NCI-H2196 treated with DMSO at 0.1 percent for 48 hours (cell line): ENCODE measurements around the gene CDC42EP2.
A peak's percentile ranks its signal among the peaks of the same experiment; 100 is the strongest.
"Not testable (repeated sequence)": the region's sequence is repeated elsewhere in the genome, so short reads cannot be mapped to it uniquely, and the experiment has no call there.

Source experiments
- DNase-seq: peaks from one replicate; lab custom pipeline; 2025; ENCODE audit not compliant: unreplicated experiment; lab: John Stamatoyannopoulos, UW

The CDC42EP2 gene

GRCh38 chr11:65317025-65317786 is 2.5 kb downstream of the CDC42EP2 start:
- DNase-seq: peak; percentile 48

GRCh38 chr11:65320386-65321075 is 5.9 kb downstream of the CDC42EP2 start:
- no peak for DNase-seq

DNA sequence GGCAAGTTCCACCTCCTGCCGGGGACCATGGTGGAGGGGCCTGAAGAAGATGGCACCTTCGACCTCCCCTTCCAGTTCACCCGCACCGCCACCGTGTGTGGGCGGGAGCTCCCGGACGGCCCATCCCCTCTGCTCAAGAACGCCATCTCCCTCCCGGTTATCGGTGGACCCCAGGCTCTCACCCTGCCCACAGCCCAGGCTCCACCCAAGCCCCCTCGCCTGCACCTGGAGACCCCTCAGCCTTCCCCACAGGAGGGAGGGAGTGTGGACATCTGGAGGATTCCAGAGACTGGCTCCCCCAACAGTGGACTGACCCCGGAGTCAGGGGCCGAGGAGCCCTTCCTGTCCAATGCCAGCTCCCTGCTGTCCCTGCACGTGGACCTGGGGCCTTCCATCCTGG is 6.4 kb downstream of the CDC42EP2 start:
- no peak for DNase-seq

DNA sequence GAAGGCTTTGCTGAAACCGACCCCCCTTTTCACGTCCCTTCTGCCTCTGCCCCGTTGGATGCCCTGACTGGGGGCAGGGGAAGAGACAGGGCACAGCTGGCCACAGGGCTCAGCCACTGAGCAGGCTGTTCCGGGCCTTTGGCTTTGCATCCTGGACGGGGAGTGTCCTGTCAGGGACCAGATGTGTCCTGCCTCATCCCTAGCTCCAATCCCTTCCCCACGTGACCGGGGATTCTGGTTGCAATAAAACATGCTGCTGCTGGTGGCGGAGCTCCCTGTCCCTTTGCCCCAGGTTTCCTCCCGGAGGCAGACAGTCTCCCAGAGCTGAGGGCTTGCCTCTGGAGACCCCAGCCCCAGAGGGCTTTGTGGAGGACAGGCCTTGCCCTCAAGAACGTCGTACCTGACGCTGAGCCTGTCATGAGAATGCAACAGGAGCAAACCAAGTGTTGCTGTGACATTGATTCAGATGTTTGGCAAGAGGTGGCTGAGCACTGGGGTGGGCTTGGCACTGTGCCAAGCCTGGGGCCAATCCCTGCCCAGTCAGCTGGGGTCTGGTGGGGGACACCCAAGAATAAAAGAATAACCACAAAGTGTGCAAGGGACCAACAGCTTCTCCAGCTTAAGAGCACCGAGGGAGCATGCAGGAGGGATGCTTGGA is 7.3 kb downstream of the CDC42EP2 start:
- no peak for DNase-seq

DNA sequence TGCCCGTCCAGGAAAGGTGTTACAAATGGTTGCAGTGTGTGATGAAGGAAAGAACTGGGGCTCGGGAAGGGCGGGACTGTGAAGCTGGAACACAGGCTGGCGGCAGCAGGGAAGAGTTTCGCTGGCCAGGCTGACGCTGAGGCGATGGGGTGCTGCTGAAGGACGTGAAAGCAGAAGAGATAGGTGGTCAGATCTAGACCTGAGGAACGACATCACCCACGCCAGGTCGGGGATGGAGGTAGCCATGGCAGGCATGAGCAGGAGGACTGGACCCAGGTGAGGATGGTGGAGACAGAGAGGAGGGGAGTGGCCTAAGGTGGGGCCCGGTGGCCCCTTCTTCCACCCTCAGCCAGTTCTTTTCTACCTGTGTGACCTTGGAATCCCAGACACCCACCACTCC is 9.1 kb downstream of the CDC42EP2 start:
- no peak for DNase-seq

GRCh38 chr11:65325435-65325834 is 10.8 kb downstream of the CDC42EP2 start:
- no peak for DNase-seq

DNA sequence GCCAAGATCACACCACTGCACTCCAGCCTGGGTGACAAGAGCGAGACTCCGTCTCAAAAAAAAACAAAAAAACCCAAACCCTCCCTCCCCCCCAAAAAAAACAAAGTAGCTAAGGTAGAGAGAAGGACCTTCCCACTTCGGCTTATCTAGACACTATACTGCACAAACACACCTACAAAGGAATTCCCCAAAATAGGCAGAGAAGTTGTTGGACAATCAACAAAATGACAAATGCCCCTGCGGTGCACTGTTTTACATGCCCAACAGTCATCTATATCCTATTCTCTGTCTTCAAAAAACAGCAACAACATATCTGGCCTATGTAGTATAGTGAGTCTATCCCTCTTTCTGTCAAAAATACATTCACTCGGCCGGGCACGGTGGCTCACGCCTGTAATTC is 12.4 kb downstream of the CDC42EP2 start:
- DNase-seq: no peak

GRCh38 chr11:65329478-65329877 is 14.8 kb downstream of the CDC42EP2 start:
- DNase-seq: no peak

DNA sequence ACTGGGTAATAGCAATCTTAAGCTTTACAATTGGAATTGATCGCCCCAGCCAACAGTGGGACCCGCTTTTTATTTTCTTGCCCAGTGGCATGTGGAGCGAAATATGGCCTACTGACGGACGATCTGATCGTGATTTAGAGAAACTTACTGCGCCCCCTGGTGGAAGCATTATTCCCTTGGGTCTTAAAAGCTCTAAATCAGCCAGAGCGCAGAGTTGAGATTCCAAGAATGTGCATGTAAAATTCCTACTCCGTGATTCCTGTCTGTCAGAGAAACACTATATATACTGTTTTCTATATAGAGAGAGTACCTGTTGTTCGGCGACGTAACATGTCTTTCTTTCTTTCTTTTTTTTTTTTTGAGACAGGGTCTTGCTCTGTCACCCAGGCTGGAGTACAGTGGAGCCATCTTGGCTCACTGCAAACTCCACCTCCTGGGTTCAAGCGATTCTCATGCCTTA is 15.3 kb downstream of the CDC42EP2 start:
- DNase-seq: peak; percentile 57

DNA sequence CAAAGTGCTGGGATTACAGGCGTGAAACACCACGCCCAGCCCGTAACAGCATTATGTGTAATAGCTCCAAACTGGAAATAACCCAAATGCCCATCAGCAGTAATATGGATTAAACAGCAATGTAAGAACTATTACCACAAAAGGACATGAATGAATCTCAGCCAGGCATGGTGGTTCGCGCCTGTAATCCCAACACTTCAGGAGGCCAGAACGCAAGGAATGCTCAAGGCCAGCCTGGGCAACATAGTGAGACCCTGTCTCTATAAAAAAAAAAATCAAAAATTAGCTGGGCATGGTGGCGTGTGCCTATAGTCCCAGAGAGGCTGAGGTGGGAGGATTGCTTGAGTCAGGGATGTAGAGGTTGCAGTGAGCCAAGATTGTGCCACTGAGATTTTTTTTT is 15.9 kb downstream of the CDC42EP2 start:
- no peak for DNase-seq

DNA sequence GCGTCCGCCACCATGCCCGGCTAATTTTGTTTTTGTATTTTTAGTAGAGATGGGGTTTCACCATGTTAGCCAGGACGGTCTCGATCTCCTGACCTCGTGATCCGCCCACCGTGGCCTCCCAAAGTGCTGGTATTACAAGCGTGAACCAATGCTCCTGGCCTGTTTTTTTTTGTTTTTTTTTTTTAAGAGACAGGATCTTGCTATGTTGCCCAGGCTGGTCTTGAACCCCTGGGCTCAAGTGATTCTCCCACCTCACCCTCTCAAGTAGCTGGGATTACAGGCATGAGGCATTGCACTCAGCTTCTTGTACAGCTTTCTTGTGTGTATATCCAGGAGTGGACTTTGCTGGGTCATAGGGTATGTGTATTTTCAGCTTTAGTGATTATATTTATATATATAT is 17.9 kb downstream of the CDC42EP2 start:
- not testable (repeated sequence) for DNase-seq

DNA sequence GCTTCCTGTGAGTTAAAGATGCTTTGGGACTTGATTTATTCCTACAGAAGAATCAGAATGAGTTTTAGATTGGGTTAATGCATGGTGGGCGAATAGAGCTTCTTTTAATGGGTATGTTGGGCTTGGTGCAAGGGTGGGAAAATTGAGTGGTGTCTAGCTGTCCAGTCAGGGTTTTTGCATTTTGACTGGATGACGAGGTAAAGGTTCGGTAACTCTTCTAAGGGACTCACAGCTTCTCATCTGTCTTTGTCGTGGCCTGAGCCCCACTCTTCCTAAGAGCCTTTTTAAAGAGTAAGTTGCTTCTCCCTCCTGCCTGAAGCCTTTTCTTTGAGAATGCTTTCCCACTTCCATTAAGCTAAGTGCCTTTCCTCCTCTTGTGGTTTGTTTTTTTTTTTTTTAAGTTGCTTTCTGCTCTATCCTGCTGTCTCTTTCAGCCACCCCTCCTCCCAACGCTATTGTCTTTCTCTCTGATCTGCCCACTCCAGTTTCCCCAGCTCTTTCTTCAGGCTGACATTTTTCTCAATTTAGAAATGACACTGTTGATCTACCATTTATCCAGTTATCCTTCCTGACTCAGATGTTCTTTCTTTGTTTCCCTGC is 20.1 kb downstream of the CDC42EP2 start:
- no peak for DNase-seq

GRCh38 chr11:65338676-65339075 is 24.0 kb downstream of the CDC42EP2 start:
- no peak for DNase-seq

DNA sequence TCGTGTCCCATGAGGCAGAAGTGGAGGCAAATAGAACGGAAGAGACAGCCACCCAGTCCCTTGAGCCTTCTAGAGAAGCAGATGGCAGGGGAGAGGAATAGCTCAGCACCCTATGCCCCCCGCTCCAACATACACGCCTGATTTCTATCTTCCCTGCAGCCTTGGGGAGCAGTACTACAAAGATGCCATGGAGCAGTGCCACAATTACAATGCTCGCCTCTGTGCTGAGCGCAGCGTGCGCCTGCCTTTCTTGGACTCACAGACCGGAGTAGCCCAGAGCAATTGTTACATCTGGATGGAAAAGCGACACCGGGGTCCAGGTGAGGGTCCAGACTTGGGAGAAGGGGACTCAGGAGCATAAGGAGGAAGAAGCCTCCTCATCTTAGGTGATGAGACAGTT is 25.6 kb downstream of the CDC42EP2 start:
- DNase-seq: no peak

DNA sequence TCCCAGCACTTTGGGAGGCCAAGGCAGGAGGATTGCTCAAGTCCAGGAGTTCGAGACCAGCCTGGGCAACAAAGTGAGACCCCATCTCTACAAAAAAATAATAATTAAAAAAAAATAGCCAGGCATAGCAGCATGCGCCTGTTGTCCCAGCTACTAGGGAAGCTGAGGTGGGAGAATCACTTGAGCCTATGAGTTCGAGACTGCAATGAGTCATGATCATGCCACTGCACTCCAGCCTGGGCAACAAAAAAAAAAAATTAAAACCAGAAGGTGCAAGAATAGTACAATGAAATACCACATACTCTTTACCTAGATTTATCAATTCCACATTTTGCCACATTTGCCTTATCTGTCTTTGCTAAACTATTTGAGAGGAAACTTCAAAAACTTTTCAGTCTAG is 27.2 kb downstream of the CDC42EP2 start:
- DNase-seq: no peak

GRCh38 chr11:65351511-65351910 is 36.8 kb downstream of the CDC42EP2 start:
- DNase-seq: no peak

DNA sequence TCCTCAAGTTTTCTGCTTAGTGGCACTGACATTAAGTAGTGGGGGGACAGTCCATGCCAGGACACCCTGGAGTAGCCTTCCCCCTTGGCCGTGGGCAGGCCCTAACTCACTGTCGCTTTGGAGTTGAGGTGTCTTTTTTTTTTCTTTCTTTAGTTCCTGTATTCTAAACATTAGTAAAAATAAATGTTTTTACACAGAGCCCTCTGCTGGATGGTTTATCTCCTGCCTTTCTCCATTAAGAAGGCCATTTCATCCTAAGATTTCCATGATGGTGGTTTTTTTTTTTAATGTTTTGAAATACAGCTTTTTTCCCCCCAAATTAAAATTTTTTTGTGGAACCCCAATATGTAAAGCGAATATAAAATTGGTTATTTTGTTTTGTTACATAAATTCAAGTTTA is 38.1 kb downstream of the CDC42EP2 start:
- no peak for DNase-seq

DNA sequence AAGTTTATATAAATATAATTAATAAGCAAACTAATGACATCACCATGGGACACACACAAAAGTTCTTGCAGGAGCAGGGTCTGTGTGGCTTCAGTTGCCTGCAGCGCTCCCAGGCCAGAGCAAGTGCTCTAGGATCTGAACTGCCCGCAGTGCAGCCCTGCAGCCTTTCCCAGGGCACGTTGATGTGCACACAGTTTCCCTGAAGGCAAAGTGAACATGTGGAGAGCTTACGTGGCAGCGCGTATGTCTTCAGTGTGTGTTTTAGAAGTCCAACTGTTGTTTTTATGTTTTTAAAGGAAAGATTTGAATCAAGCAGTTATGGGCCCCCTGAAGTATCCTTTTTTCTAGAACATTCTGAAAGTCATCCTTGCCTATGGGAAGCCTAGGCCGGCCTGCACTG is 38.7 kb downstream of the CDC42EP2 start:
- no peak for DNase-seq

DNA sequence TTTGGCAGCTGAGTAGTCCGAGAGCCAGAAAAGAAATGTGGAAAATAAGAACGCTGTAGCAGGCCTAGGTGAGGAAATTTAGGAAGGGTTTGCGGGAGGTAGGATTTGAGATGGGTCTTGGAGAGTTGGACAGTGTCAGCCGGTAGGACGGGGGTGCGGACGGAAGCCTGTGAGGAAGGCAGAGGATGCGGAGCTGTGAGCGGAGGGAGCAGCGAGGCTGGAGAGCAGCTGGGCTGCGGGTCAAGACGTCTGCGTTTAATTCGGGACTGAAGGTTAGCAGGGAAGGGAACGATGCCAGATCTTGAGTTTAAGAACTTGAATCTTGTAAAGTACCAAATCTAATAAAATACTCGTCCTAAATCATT is 39.2 kb downstream of the CDC42EP2 start:
- no peak for DNase-seq

DNA sequence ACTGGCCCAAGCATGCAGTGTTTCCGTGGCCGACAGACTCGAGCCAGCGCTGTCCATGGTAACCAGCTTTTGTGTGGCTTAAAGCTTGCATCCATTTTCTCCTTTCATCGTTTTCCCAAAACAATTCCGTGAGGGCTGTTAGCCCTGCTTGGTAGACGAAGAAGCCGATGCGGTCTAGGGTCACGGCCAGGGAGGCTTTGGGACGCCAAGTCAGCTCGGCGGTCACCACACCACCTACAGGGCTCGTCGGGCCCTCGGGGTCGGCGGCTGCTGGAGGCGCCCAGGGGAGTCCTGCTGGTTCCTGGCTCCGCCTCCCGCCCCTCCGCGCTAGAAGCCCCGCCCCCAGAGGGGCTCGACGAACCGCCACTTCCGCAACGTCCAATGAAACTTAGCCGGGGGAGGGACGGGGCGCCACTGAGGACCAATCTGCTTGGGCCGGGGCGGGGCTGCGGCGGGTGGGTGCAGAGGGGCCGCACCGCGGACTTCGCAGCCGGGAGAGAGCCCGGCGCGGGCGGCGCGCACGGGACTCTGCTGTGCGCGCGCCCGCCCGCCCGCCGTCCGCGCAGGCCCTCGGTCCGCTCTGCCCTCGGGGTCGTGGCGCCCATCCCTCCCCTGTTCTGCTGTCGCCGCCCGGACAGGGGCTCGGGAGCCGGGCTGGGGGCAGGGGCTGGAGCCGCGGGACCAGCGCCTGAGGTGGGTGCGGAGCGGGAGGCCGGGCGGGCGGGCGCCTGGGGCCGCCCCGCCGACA is 39.8 kb downstream of the CDC42EP2 start, which contains the start of gene TIGD3:
Gene TIGD3 (plus strand): TSS at position 487 of the 748 bp plus-strand sequence. CDS start 1,058 bp downstream, outside the sequence.
- peak; percentile 96 for DNase-seq
